Measurements from ENCODE around the gene USPL1. TPM values are rescaled to one million over a fixed set of nuclear protein-coding genes. Genes with fewer than 3 reads are reported as not detected.

USPL1 gene
- total RNA-seq, 2 experiments from 2014 or later: 19.9 to 23.4 TPM

DNA sequence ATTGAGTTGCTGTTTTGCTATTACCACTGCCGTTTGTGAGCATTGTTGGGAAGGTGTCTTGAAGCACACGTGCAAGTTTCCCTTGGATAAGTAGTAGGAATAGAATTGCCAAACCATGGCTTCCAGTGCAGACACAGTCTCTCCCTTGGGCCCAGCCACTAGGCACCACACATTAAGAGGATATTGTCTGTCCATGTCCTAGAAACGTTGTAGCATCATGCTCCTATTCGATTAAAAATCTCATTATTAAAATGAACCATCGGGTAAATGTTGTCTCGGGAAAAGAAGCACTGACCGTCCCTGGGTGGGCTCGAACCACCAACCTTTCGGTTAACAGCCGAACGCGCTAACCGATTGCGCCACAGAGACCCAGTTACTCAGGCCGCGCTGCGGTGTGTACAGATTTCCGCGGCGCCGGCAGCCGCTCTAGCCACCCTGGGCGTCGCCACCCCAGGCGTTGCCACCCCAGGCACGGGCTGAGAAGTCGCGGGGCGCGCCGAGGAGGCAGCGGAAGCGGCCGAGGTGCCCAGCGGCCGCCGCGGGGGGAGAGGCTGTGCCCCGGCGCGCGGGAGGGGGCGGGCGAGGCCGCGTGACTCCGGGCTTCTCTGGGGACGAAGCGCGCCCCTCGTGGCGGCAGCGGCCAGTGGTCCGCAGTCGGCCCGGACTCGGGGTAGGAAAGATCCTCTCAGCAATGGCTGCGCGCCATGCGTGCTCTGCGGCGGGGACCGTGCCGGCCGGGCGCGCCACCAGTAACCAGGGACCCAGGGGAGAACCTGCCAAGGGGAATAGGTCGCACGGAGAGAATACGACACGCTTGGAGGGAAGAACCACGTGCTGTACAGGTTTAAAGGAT lies 56.2 kb downstream of the USPL1 start:
- DNase-seq: peak; percentile 91
- H3K36me3 Mint-ChIP-seq: no peaks in the 10 kb centered on the region
- no peaks in the 10 kb centered on the region for H3K9me3 Mint-ChIP-seq (ENCODE audit: low read depth)
- H3K4me1 Mint-ChIP-seq: peaks cover 15% of the 10 kb centered on the region
- peaks cover 24% of the 10 kb centered on the region for H3K27me3 Mint-ChIP-seq
- CTCF ChIA-PET: interaction anchor here (1.3 kb wide), 1 partner anchor 130 kb away, joined by 3 read pairs; no protein-coding TSS in a partner anchor
- H3K27ac Mint-ChIP-seq: peak overlapping the region; percentile 75
- peak; percentile 92 for ATAC-seq
- H3K4me3 Mint-ChIP-seq: peak overlapping the region; percentile 78

GRCh38 chr13:30675717-30676116 lies 58.0 kb downstream of the USPL1 start:
- ATAC-seq: no peak
- CTCF ChIA-PET: interaction anchor here (0.7 to 3.0 kb wide), 6 partner anchors 11 to 127 kb away, joined by 3 to 11 read pairs (median 4); no protein-coding TSS in a partner anchor
- H3K27me3 Mint-ChIP-seq: peaks cover 24% of the 10 kb centered on the region
- H3K36me3 Mint-ChIP-seq: no peaks in the 10 kb centered on the region
- no peaks in the 10 kb centered on the region for H3K9me3 Mint-ChIP-seq (ENCODE audit: low read depth)
- DNase-seq: no peak
- peaks cover 21% of the 10 kb centered on the region for H3K4me1 Mint-ChIP-seq
- H3K27ac Mint-ChIP-seq: no peak overlapping the region
- no peak overlapping the region for H3K4me3 Mint-ChIP-seq

DNA sequence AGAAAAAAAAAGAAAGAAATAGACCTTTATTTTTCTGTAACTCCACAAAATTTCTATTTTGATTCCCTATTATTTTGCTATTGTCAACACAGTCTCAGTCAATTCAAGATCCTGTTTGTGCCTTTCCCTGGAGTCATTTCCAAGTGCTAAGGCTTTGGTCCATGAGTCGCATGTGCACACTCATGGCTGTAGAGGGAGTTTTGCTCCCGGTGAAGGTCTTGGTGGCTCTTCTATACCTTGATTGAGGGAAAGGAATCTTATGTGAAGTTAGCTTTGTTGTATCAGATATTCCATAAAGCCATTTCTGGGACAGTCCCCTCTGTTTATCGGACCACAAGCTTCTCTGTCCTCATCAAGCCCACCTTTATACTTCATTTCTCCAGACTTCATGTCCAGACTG lies 59.0 kb downstream of the USPL1 start:
- ATAC-seq (no peak), DNase-seq (no peak)
- Mint-ChIP-seq H3K9me3 (ENCODE audit: low read depth) (no peaks in the 10 kb centered on the region), H3K27me3 (peaks cover 21% of the 10 kb centered on the region), H3K4me3 (no peak overlapping the region), H3K4me1 (peaks cover 27% of the 10 kb centered on the region), H3K27ac (no peak overlapping the region), H3K36me3 (no peaks in the 10 kb centered on the region)
- CTCF ChIA-PET: interaction anchor here (1.0 to 3.0 kb wide), 2 partner anchors 63 to 126 kb away, joined by 3 to 11 read pairs; no protein-coding TSS in a partner anchor

- H3K4me3 Mint-ChIP-seq: no peak overlapping the region
- peaks cover 23% of the 10 kb centered on the region for H3K4me1 Mint-ChIP-seq
- no peaks in the 10 kb centered on the region for H3K9me3 Mint-ChIP-seq (ENCODE audit: low read depth)
- ATAC-seq: peak; percentile 96
- CTCF ChIA-PET: interaction anchor here (0.9 to 2.5 kb wide), 7 partner anchors 9 to 124 kb away, joined by 3 to 9 read pairs (median 4); no protein-coding TSS in a partner anchor
- H3K36me3 Mint-ChIP-seq: no peaks in the 10 kb centered on the region
- peaks cover 17% of the 10 kb centered on the region for H3K27me3 Mint-ChIP-seq
- DNase-seq: peak; percentile 65
- no peak overlapping the region for H3K27ac Mint-ChIP-seq
Measured at GRCh38 chr13:30679483-30680330, 62.0 kb downstream of the USPL1 start.

GRCh38 chr13:30681843-30682242 lies 64.1 kb downstream of the USPL1 start:
- no peak overlapping the region for H3K4me3 Mint-ChIP-seq

GRCh38 chr13:30685320-30685859 lies 67.7 kb downstream of the USPL1 start:
- no peak for ATAC-seq

More at GRCh38 chr13:30681843-30682242, 64.1 kb downstream of the USPL1 start:
- CTCF ChIA-PET: interaction anchor here (0.5 to 2.5 kb wide), 8 partner anchors 9 to 363 kb away, joined by 3 to 8 read pairs (median 3); no protein-coding TSS in a partner anchor
- ATAC-seq (no peak), DNase-seq (no peak)
- peaks cover 5% of the 10 kb centered on the region for H3K27me3 Mint-ChIP-seq
- H3K9me3 Mint-ChIP-seq (ENCODE audit: low read depth): no peaks in the 10 kb centered on the region
- no peak overlapping the region for H3K27ac Mint-ChIP-seq
- H3K4me1 Mint-ChIP-seq: peaks cover 26% of the 10 kb centered on the region
- H3K36me3 Mint-ChIP-seq: no peaks in the 10 kb centered on the region

GRCh38 chr13:30685987-30686386 lies 68.3 kb downstream of the USPL1 start:
- no peaks in the 10 kb centered on the region for H3K9me3 Mint-ChIP-seq (ENCODE audit: low read depth)
- peaks cover 4% of the 10 kb centered on the region for H3K27me3 Mint-ChIP-seq
- ATAC-seq (no peak), DNase-seq (no peak)
- H3K4me3 Mint-ChIP-seq: no peak overlapping the region
- CTCF ChIA-PET: no interaction called here
- peaks cover 40% of the 10 kb centered on the region for H3K4me1 Mint-ChIP-seq
- peaks cover 3% of the 10 kb centered on the region for H3K36me3 Mint-ChIP-seq
- no peak overlapping the region for H3K27ac Mint-ChIP-seq

More at GRCh38 chr13:30685320-30685859, 67.7 kb downstream of the USPL1 start:
- H3K27me3 Mint-ChIP-seq: peaks cover 4% of the 10 kb centered on the region
- no peak overlapping the region for H3K27ac Mint-ChIP-seq
- H3K36me3 Mint-ChIP-seq: peaks cover 3% of the 10 kb centered on the region
- CTCF ChIA-PET: no interaction called here
- H3K4me3 Mint-ChIP-seq: no peak overlapping the region
- peaks cover 35% of the 10 kb centered on the region for H3K4me1 Mint-ChIP-seq
- DNase-seq: no peak
- H3K9me3 Mint-ChIP-seq (ENCODE audit: low read depth): no peaks in the 10 kb centered on the region

GRCh38 chr13:30687601-30688000 lies 69.9 kb downstream of the USPL1 start:
- no peak for ATAC-seq
- CTCF ChIA-PET: no interaction called here
- Mint-ChIP-seq H3K9me3 (ENCODE audit: low read depth) (no peaks in the 10 kb centered on the region), H3K27ac (no peak overlapping the region), H3K4me1 (peaks cover 34% of the 10 kb centered on the region), H3K4me3 (no peak overlapping the region), H3K36me3 (peaks cover 5% of the 10 kb centered on the region), H3K27me3 (peaks cover 4% of the 10 kb centered on the region)
- DNase-seq: no peak

DNA sequence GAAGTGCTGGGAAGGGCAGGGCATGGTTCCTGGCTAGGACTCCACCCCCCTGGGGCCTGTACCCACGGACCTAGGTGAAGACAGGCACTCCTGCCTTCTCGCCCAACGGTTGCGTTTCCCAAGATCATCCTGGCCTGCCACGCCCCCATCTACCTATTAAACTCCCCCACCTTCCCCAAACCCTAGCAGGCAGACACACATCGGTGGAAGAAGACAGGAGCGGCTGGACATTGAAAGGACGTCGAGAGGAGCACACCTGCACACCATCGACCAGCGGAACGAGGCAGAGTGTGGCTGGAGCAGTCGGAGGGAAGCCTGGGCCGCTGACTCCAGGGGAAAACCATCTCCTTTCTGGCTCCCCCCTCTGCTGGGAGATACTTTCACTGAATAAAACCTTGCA lies 72.0 kb downstream of the USPL1 start:
- ATAC-seq (no peak), DNase-seq (no peak)
- CTCF ChIA-PET: interaction anchor here (1.8 kb wide), 1 partner anchor 54 kb away, joined by 5 read pairs; no protein-coding TSS in a partner anchor
- H3K27me3 Mint-ChIP-seq: peaks cover 12% of the 10 kb centered on the region
- H3K27ac Mint-ChIP-seq: no peak overlapping the region
- no peaks in the 10 kb centered on the region for H3K9me3 Mint-ChIP-seq (ENCODE audit: low read depth)
- H3K4me1 Mint-ChIP-seq: peaks cover 39% of the 10 kb centered on the region
- H3K36me3 Mint-ChIP-seq: peaks cover 5% of the 10 kb centered on the region
- peak overlapping the region; percentile 62 for H3K4me3 Mint-ChIP-seq

- peaks cover 5% of the 10 kb centered on the region for H3K36me3 Mint-ChIP-seq
- DNase-seq (peak; percentile 69), ATAC-seq (peak; percentile 86)
- CTCF ChIA-PET: interaction anchor here (1.2 to 1.8 kb wide), 2 partner anchors 9 to 53 kb away, joined by 5 to 8 read pairs; no protein-coding TSS in a partner anchor
- H3K27ac Mint-ChIP-seq: peak overlapping the region; percentile 80
- H3K4me3 Mint-ChIP-seq: peak overlapping the region; percentile 62
- H3K9me3 Mint-ChIP-seq (ENCODE audit: low read depth): no peaks in the 10 kb centered on the region
- peaks cover 14% of the 10 kb centered on the region for H3K27me3 Mint-ChIP-seq
- H3K4me1 Mint-ChIP-seq: peaks cover 43% of the 10 kb centered on the region
Measured at GRCh38 chr13:30690282-30691188, 72.8 kb downstream of the USPL1 start.

DNA sequence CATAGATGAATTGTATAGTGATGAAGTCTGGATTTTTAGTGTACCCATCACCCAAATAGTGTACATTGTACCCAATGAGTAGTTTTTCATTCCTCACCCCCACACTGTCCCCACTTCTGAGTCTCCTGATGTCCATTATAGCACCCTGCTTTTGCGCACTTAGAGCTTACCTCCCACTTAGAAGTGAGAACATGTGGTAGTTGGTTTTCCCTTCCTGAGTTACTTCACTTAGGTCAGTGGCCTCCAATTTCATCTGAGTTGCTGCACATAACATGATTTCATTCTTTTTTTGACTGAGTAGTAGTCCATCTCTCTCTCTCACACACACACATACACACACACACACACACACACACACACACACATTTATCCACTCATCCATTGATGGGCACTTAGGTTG lies 74.4 kb downstream of the USPL1 start:
- H3K9me3 Mint-ChIP-seq (ENCODE audit: low read depth): no peaks in the 10 kb centered on the region

More for the DNA sequence above, 74.4 kb downstream of the USPL1 start:
- DNase-seq: no peak
- no peak for ATAC-seq
- CTCF ChIA-PET: no interaction called here
- H3K4me3 Mint-ChIP-seq: no peak overlapping the region
- H3K4me1 Mint-ChIP-seq: peaks cover 51% of the 10 kb centered on the region
- peaks cover 14% of the 10 kb centered on the region for H3K27me3 Mint-ChIP-seq
- no peak overlapping the region for H3K27ac Mint-ChIP-seq
- H3K36me3 Mint-ChIP-seq: peaks cover 5% of the 10 kb centered on the region
